Medulla oblongata (tissue), 1 donor: ENCODE data around the gene SCN7A.
"Not testable (repeated sequence)": the region's sequence is repeated elsewhere in the genome, so short reads cannot be mapped to it uniquely, and the experiment has no call there.

ENCODE experiments used
- DNase-seq: peaks from one replicate; pipeline ENCODE4 v3.0.0-alpha.2; 2015; ENCODE audit errors: extremely low spot score

SCN7A gene

GRCh38 chr2:166360426-166360825, 133.6 kb downstream of the SCN7A start:
- DNase-seq, result no peak

GRCh38 chr2:166357950-166358321, 136.1 kb downstream of the SCN7A start:
- not testable (repeated sequence) for DNase-seq

- DNase-seq, result no peak
Observed at GRCh38 chr2:166357068-166357949, 136.7 kb downstream of the SCN7A start.
